ENCODE results near the gene RAP1GDS1.
"Not testable (repeated sequence)": the region's sequence is repeated elsewhere in the genome, so short reads cannot be mapped to it uniquely, and the experiment has no call there.

The RAP1GDS1 gene

DNA sequence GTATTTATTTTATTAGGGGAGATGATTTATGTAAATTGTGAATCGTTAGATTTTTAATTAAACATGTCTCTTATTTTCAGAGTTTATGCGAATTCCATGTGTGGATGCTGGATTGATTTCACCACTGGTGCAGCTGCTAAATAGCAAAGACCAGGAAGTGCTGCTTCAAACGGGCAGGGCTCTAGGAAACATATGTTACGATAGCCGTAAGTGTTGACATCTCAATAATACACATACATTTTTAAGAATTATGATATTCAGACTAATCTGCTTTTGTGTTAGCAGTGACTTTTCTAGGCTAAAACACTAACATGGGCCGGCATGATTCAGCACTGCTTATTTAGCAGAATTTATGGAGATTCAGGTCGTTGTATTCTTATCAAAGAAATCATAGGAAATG is 91.2 kb downstream of the RAP1GDS1 start:
- H3K4me1 Mint-ChIP-seq (ENCODE audit: low read depth), result peaks cover 10% of the 10 kb centered on the region
- H3K27ac Mint-ChIP-seq, result no peak overlapping the region
- no peaks in the 10 kb centered on the region for H3K27me3 Mint-ChIP-seq (ENCODE audit: low read depth)
- H3K4me3 Mint-ChIP-seq, result no peak overlapping the region
- H3K36me3 Mint-ChIP-seq (ENCODE audit: low read depth), result peaks cover 47% of the 10 kb centered on the region
- no peak for DNase-seq (ENCODE audit: low spot score)
- H3K9me3 Mint-ChIP-seq, result peaks cover 13% of the 10 kb centered on the region

DNA sequence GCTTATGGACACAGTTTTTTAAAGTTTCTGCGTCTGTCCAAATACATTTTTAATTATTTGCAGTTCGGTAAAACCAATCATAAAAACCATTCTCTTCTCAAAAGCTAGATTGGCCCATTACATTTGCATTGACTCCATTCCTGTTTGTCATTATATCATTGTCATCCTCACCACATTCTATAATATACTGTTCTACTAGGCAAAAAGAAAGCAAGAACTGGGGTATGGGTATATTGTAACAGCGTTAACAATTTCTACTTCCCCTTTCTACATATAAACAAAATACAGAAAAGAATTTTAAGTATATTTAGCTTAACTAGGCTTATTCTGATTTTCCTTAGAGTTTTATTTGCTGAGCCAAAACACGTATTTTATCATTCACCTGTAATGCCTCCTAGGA is 91.8 kb downstream of the RAP1GDS1 start:
- H3K27ac Mint-ChIP-seq, result no peak overlapping the region
- DNase-seq (ENCODE audit: low spot score), result no peak
- H3K4me3 Mint-ChIP-seq, result no peak overlapping the region
- peaks cover 44% of the 10 kb centered on the region for H3K36me3 Mint-ChIP-seq (ENCODE audit: low read depth)
- no peaks in the 10 kb centered on the region for H3K27me3 Mint-ChIP-seq (ENCODE audit: low read depth)
- peaks cover 13% of the 10 kb centered on the region for H3K9me3 Mint-ChIP-seq
- peaks cover 10% of the 10 kb centered on the region for H3K4me1 Mint-ChIP-seq (ENCODE audit: low read depth)

DNA sequence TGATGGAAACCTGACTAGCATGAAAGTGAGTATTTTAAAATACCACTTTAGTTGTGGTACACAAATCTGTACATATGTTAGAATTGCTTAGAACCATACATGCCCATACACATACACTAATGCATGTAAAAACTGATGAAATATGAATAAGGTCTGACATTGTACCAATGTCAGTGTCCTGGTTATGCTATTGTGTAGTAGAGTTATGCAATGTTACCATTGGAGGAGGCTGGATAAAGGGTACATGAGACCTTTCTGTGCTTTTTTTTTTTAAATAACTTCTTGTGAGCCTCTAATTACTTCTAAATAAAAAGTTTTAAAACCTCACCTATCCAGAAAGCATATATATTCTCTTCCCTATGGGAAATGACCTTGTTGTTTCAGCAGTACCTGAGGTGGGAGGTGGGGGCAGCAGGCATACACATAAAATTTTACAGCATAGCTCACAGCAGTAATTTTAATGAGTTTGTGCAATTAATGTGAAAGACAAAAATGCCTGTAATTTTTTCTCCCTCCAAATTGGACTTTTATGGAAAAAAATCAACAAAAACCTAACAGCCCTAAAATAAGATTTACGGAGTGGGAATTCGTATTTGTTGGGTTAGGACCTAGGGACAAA is 97.6 kb downstream of the RAP1GDS1 start:
- Mint-ChIP-seq H3K4me3 (no peak overlapping the region), H3K27me3 (ENCODE audit: low read depth) (no peaks in the 10 kb centered on the region), H3K9me3 (peaks cover 4% of the 10 kb centered on the region), H3K27ac (no peak overlapping the region), H3K4me1 (ENCODE audit: low read depth) (peaks cover 10% of the 10 kb centered on the region), H3K36me3 (ENCODE audit: low read depth) (peaks cover 21% of the 10 kb centered on the region)
- no peak for DNase-seq (ENCODE audit: low spot score)

DNA sequence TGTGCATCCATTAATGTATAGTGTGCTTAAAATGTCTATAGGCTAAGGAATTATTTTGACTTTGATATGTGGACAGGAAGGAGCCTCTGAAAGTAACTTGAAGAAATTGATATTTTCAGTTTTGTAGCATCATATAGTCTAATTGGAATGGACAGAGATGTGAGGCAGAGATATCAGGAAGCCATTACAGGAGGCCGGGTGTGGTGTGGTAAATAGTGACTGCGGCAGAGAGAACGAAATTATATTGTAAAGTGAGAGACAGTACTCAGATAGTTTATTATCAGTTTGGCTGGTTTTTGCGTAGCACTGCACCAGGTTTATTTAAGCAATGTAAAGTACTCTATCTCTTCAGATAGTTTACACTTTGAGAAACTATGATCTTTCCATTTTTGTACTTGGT is 98.5 kb downstream of the RAP1GDS1 start:
- Mint-ChIP-seq H3K36me3 (ENCODE audit: low read depth) (peaks cover 28% of the 10 kb centered on the region), H3K27ac (no peak overlapping the region), H3K9me3 (peaks cover 4% of the 10 kb centered on the region), H3K4me3 (no peak overlapping the region), H3K4me1 (ENCODE audit: low read depth) (peaks cover 10% of the 10 kb centered on the region), H3K27me3 (ENCODE audit: low read depth) (no peaks in the 10 kb centered on the region)
- no peak for DNase-seq (ENCODE audit: low spot score)

DNA sequence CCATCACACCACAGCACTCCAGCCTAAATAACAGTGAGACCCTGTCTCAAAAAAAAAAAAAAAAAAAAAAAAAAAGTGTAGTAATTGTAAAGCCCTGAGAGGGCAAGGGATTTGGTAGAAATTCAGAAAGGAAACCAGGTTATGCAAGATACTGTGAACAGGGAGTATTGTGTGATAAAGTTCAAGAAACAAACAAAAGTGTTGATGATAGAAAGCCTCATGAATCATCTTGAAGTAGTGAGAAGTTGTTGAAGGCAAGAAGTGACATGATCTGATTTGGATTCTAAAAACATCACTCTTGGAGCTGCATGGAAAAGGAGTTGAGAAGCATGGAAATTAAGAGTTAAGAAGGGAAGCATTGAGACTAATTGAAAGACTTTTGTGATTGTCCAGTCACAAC is 102.2 kb downstream of the RAP1GDS1 start:
- peaks cover 10% of the 10 kb centered on the region for H3K4me1 Mint-ChIP-seq (ENCODE audit: low read depth)
- H3K27ac Mint-ChIP-seq, result no peak overlapping the region
- peaks cover 24% of the 10 kb centered on the region for H3K9me3 Mint-ChIP-seq
- DNase-seq (ENCODE audit: low spot score), result no peak
- no peaks in the 10 kb centered on the region for H3K27me3 Mint-ChIP-seq (ENCODE audit: low read depth)
- H3K4me3 Mint-ChIP-seq, result no peak overlapping the region
- peaks cover 55% of the 10 kb centered on the region for H3K36me3 Mint-ChIP-seq (ENCODE audit: low read depth)

DNA sequence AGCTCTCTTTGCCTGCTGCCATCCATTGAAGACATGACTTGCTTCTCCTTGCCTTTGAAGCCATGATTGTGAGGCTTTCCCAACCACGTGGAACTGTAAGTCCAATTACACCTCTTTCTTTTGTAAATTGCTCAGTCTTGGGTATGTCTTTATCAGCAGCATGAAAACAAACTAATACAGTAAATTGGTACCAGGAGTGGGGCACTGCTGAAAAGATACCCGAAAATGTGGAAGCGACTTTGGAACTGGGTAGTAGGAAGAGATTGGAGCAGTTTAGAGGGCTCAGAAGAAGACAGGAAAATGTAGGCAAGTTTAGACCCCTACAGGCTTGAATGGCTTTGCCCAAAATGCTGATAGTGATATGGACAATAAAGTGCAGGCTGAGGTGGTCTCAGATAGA is 105.1 kb downstream of the RAP1GDS1 start:
- Mint-ChIP-seq H3K9me3 (peaks cover 33% of the 10 kb centered on the region), H3K36me3 (ENCODE audit: low read depth) (peaks cover 66% of the 10 kb centered on the region)
- not testable (repeated sequence) for H3K27ac Mint-ChIP-seq; H3K27me3 Mint-ChIP-seq (ENCODE audit: low read depth); H3K4me3 Mint-ChIP-seq; H3K4me1 Mint-ChIP-seq (ENCODE audit: low read depth); DNase-seq (ENCODE audit: low spot score)

DNA sequence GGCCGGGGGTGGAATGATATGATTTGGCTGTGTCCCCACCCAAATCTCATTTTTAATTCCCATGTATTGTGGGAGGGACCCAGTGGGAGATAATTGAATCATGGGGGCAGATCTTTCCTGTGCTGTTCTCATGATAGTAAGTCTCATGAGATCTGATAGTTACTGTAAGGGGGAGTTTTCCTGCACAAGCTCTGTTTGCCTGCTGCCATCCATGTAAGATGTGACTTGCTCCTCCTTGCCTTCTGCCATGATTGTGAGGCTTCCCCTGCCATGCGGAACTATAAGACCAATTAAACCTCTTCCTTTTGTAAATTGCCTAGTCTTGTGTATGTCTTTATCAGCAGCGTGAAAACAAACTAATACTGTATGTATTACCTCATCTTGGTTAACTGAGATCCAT is 106.8 kb downstream of the RAP1GDS1 start:
- not testable (repeated sequence) for DNase-seq (ENCODE audit: low spot score); H3K27me3 Mint-ChIP-seq (ENCODE audit: low read depth); H3K4me3 Mint-ChIP-seq; H3K4me1 Mint-ChIP-seq (ENCODE audit: low read depth); H3K27ac Mint-ChIP-seq
- Mint-ChIP-seq H3K9me3 (peaks cover 33% of the 10 kb centered on the region), H3K36me3 (ENCODE audit: low read depth) (peaks cover 64% of the 10 kb centered on the region)

DNA sequence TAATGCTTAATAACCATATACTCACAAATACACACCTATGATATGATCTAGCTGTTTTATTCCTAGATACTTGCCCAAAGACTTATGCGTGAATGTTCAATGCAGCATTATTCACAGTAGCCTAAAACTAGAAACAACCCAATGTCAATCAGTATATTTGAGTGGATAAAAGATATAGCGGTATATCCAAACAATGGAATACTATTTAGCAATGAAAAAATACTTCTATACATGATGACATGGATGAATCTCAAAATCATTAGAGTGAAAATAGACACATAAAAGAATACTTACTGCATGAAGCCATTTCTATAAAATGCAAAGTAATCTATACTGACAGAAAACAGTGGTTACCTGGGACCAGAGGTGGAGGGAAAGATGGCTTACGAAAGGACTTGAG is 108.1 kb downstream of the RAP1GDS1 start:
- H3K4me1 Mint-ChIP-seq (ENCODE audit: low read depth), result no peaks in the 10 kb centered on the region
- no peak for DNase-seq (ENCODE audit: low spot score)
- no peaks in the 10 kb centered on the region for H3K27me3 Mint-ChIP-seq (ENCODE audit: low read depth)
- no peak overlapping the region for H3K4me3 Mint-ChIP-seq
- peaks cover 30% of the 10 kb centered on the region for H3K9me3 Mint-ChIP-seq
- no peak overlapping the region for H3K27ac Mint-ChIP-seq
- H3K36me3 Mint-ChIP-seq (ENCODE audit: low read depth), result peaks cover 64% of the 10 kb centered on the region

DNA sequence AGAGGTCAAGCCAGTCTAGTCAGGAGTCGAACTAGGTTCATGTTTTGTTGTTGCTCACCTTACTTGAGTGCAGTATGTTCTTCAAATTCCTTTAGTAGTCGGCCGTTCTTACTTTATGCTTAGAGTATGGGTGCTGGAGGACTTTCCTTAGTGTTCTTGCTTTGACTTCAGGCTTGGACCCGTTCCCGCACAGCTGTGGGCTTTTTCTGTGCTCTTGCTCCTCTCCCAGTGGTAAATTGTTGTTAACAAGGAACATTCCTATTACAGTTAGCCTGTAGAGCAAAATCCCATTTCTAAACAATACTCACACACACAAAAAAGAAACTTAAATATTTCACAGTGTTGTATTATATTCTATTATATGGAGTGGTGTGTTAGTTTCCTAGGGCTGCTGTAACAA is 113.5 kb downstream of the RAP1GDS1 start:
- Mint-ChIP-seq H3K9me3 (no peaks in the 10 kb centered on the region), H3K27me3 (ENCODE audit: low read depth) (no peaks in the 10 kb centered on the region), H3K36me3 (ENCODE audit: low read depth) (peaks cover 26% of the 10 kb centered on the region), H3K27ac (no peak overlapping the region), H3K4me3 (no peak overlapping the region), H3K4me1 (ENCODE audit: low read depth) (peaks cover 8% of the 10 kb centered on the region)
- no peak for DNase-seq (ENCODE audit: low spot score)

DNA sequence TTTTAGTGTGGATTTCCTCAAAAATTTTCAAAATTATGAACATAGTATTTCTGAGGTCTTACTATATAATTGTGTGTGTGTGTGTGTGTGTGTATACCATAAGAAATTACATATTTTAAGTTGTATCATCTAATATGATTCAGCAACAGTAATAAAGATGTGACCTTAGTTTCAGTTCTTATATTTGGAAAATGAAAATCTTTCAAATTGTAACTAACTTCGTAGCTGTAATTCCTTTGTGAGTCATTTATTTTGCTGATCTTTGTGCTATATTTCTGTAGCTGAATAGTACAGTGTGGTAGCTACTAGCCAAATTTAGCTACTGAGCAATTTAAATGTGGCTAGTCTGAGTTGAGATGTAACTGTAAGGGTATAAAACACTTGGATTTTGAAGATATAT is 116.4 kb downstream of the RAP1GDS1 start:
- Mint-ChIP-seq H3K4me1 (ENCODE audit: low read depth) (peaks cover 9% of the 10 kb centered on the region), H3K27me3 (ENCODE audit: low read depth) (no peaks in the 10 kb centered on the region), H3K27ac (no peak overlapping the region), H3K4me3 (no peak overlapping the region), H3K9me3 (no peaks in the 10 kb centered on the region), H3K36me3 (ENCODE audit: low read depth) (peaks cover 24% of the 10 kb centered on the region)
- DNase-seq (ENCODE audit: low spot score), result no peak

DNA sequence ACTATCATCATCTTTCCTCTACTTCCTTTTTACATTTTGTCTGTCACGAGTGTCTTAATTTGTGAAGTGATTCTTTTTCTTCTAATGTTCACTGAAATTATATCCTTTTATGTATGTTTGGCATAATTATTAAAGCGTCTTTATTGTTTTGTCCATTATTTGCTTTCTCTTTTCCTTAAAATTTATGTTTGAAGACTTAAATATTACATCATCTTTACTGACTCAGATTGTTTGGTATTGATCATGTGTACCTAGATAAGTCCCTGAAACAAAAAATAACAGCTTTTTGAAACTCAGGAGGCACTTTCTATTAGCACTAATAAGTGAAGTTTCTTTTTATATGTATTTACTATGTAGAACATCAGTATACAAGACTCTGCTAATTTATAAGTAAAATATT is 120.1 kb downstream of the RAP1GDS1 start:
- Mint-ChIP-seq H3K4me3 (no peak overlapping the region), H3K27me3 (ENCODE audit: low read depth) (no peaks in the 10 kb centered on the region), H3K4me1 (ENCODE audit: low read depth) (peaks cover 9% of the 10 kb centered on the region), H3K9me3 (no peaks in the 10 kb centered on the region), H3K36me3 (ENCODE audit: low read depth) (peaks cover 14% of the 10 kb centered on the region), H3K27ac (no peak overlapping the region)
- DNase-seq (ENCODE audit: low spot score), result no peak

DNA sequence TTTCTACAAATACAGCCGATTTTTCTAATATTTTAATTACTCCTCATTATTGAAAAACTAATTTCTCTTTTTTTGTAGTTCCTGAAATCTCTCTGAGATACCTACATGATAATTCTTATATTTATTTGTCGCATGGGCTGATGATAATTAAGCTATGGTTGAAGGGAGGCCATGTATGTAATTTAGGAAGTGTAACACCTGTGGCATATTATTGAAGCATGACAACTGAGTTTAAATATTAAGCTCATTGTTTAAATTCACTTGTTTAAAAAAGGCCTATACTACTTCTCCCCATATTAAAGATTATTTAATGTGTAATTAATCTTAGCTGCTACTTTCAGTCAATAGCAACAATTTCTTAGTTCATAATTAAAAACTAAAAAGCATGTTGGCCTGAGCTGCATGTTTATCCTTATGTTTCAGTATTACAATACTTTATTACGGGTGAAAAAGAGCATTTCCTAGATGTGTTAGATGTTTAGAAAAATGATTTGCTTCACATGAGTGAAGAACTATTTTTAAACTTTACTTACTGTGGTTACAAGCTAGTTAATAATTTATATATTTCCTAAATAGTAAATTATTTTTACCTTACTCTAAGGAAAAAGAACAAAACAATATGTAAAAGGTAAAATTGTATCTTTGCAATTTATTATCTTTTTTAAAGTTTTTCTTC is 122.4 kb downstream of the RAP1GDS1 start:
- H3K27me3 Mint-ChIP-seq (ENCODE audit: low read depth), result no peaks in the 10 kb centered on the region
- no peaks in the 10 kb centered on the region for H3K9me3 Mint-ChIP-seq
- DNase-seq (ENCODE audit: low spot score), result no peak
- H3K4me3 Mint-ChIP-seq, result no peak overlapping the region
- peaks cover 20% of the 10 kb centered on the region for H3K36me3 Mint-ChIP-seq (ENCODE audit: low read depth)
- no peak overlapping the region for H3K27ac Mint-ChIP-seq
- H3K4me1 Mint-ChIP-seq (ENCODE audit: low read depth), result peaks cover 8% of the 10 kb centered on the region

DNA sequence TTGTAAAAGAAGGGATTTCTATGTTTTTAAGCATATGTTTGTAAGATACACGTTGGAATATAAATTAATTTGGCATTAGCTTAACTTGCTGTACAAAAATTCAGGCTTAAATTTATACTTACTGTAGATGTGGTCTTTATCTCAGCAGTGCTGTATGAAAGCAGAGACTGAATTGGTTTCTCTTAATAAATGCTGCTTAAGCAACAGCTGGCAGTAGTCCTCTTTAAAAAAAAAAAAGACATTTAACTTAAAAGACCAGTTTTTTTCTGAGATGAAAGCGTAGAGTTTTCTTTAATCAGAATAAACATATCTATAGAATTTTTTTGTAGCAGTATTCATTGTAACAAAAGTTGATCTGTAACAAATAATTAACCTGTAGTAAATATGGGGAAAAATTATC is 124.6 kb downstream of the RAP1GDS1 start:
- DNase-seq (ENCODE audit: low spot score), result no peak
- peaks cover 21% of the 10 kb centered on the region for H3K36me3 Mint-ChIP-seq (ENCODE audit: low read depth)
- no peak overlapping the region for H3K27ac Mint-ChIP-seq
- H3K9me3 Mint-ChIP-seq, result no peaks in the 10 kb centered on the region
- H3K4me1 Mint-ChIP-seq (ENCODE audit: low read depth), result peaks cover 6% of the 10 kb centered on the region
- H3K27me3 Mint-ChIP-seq (ENCODE audit: low read depth), result no peaks in the 10 kb centered on the region
- H3K4me3 Mint-ChIP-seq, result no peak overlapping the region

DNA sequence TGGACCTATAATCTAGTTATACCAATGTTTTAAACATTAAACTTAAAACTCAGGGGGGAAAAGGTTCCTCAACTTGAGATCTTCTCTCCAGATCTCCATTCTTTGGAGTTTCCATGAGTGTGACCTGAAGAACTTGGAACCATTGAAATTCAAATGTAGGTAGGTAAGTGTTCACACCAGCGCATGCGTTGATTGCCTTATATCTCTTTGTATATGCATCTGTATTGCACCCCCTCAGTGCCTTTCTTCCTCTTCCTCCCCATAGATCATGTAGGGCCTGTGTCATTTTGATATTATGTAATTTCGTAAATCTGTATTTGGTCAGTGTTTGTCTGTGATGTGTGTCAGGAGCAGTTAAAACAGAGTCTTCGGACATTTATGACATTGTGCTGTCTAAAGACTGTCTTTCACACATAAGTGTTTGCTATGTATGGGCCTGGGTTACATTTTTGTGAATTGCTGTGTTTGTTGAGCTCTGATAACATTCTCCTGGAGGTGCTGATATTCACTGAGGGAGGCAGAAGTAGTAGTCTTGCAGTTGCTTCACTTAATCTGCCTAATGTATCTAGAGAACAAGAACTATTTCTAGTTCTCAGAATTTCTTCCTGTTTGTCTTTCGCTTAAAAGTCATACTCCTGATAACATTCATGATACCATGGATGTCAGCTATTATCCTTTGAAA is 126.3 kb downstream of the RAP1GDS1 start:
- H3K4me1 Mint-ChIP-seq (ENCODE audit: low read depth), result peaks cover 6% of the 10 kb centered on the region
- no peak overlapping the region for H3K27ac Mint-ChIP-seq

More for the DNA sequence above, 126.3 kb downstream of the RAP1GDS1 start:
- Mint-ChIP-seq H3K4me3 (no peak overlapping the region), H3K27me3 (ENCODE audit: low read depth) (no peaks in the 10 kb centered on the region), H3K36me3 (ENCODE audit: low read depth) (peaks cover 24% of the 10 kb centered on the region), H3K9me3 (no peaks in the 10 kb centered on the region)
- DNase-seq (ENCODE audit: low spot score), result no peak
